IPS-18a (cell line): ENCODE data around the gene RELL1.

Experiments
- H3K27ac ChIP-seq: one replicate; pipeline ENCODE4 v1.5.1; 2013; ENCODE audit warnings: low read length
- H3K27me3 ChIP-seq: one replicate; pipeline ENCODE4 v1.6.1; 2013; ENCODE audit warnings: mild to moderate bottlenecking, low read length; ENCODE audit not compliant: control insufficient read depth, insufficient read depth
- H3K36me3 ChIP-seq: one replicate; pipeline ENCODE4 v1.6.1; 2013; ENCODE audit warnings: low read depth, low read length; ENCODE audit not compliant: control insufficient read depth
- H3K4me1 ChIP-seq: one replicate; pipeline ENCODE4 v1.6.1; 2013; ENCODE audit warnings: low read depth, low read length; ENCODE audit not compliant: control insufficient read depth
- H3K4me3 ChIP-seq: one replicate; pipeline ENCODE4 v1.5.1; 2013; ENCODE audit warnings: low read length
- H3K9ac ChIP-seq: one replicate; pipeline ENCODE4 v1.6.1; 2013; ENCODE audit warnings: mild to moderate bottlenecking, low read length, moderate library complexity
- H3K9me3 ChIP-seq: one replicate; pipeline ENCODE4 v1.6.1; 2013; ENCODE audit warnings: low read depth, low read length; ENCODE audit not compliant: control insufficient read depth

Gene RELL1

GRCh38 chr4:37663552-37663951 lies 22.6 kb downstream of the RELL1 start:
- Histone ChIP-seq H3K4me1 (peaks cover 37% of the 10 kb centered on the region), H3K9ac (no peak overlapping the region), H3K27me3 (no peaks in the 10 kb centered on the region), H3K4me3 (no peak overlapping the region), H3K9me3 (no peaks in the 10 kb centered on the region), H3K36me3 (no peaks in the 10 kb centered on the region), H3K27ac (no peak overlapping the region)

GRCh38 chr4:37662861-37663390 lies 23.2 kb downstream of the RELL1 start:
- Histone ChIP-seq H3K4me1 (peaks cover 37% of the 10 kb centered on the region), H3K27ac (no peak overlapping the region)

GRCh38 chr4:37662251-37662650 lies 23.9 kb downstream of the RELL1 start:
- Histone ChIP-seq H3K27me3 (no peaks in the 10 kb centered on the region), H3K4me1 (peaks cover 37% of the 10 kb centered on the region)

More at GRCh38 chr4:37662861-37663390, 23.2 kb downstream of the RELL1 start:
- H3K9ac ChIP-seq = no peak overlapping the region
- no peaks in the 10 kb centered on the region for H3K9me3 ChIP-seq
- H3K36me3 ChIP-seq = no peaks in the 10 kb centered on the region
- H3K27me3 ChIP-seq = no peaks in the 10 kb centered on the region
- H3K4me3 ChIP-seq = no peak overlapping the region

GRCh38 chr4:37661772-37662171 lies 24.4 kb downstream of the RELL1 start:
- H3K27me3 ChIP-seq = no peaks in the 10 kb centered on the region
- H3K4me1 ChIP-seq = peaks cover 35% of the 10 kb centered on the region
- no peak overlapping the region for H3K27ac ChIP-seq

More at GRCh38 chr4:37662251-37662650, 23.9 kb downstream of the RELL1 start:
- Histone ChIP-seq H3K36me3 (no peaks in the 10 kb centered on the region), H3K9me3 (no peaks in the 10 kb centered on the region), H3K4me3 (no peak overlapping the region), H3K27ac (no peak overlapping the region), H3K9ac (no peak overlapping the region)

GRCh38 chr4:37659696-37660095 lies 26.5 kb downstream of the RELL1 start:
- H3K9me3 ChIP-seq = peaks cover 8% of the 10 kb centered on the region
- H3K4me1 ChIP-seq = peaks cover 22% of the 10 kb centered on the region
- H3K27ac ChIP-seq = no peak overlapping the region
- H3K27me3 ChIP-seq = no peaks in the 10 kb centered on the region
- H3K36me3 ChIP-seq = no peaks in the 10 kb centered on the region
- no peak overlapping the region for H3K9ac ChIP-seq
- H3K4me3 ChIP-seq = no peak overlapping the region

More at GRCh38 chr4:37661772-37662171, 24.4 kb downstream of the RELL1 start:
- Histone ChIP-seq H3K9ac (no peak overlapping the region), H3K36me3 (no peaks in the 10 kb centered on the region), H3K4me3 (no peak overlapping the region), H3K9me3 (peaks cover under 1% of the 10 kb centered on the region)

GRCh38 chr4:37656649-37657048 lies 29.5 kb downstream of the RELL1 start:
- H3K27me3 ChIP-seq = no peaks in the 10 kb centered on the region
- no peaks in the 10 kb centered on the region for H3K36me3 ChIP-seq
- H3K4me3 ChIP-seq = no peak overlapping the region
- peaks cover 30% of the 10 kb centered on the region for H3K4me1 ChIP-seq
- no peak overlapping the region for H3K27ac ChIP-seq
- no peak overlapping the region for H3K9ac ChIP-seq
- peaks cover 8% of the 10 kb centered on the region for H3K9me3 ChIP-seq

- Histone ChIP-seq H3K36me3 (no peaks in the 10 kb centered on the region), H3K9ac (no peak overlapping the region), H3K4me1 (peaks cover 36% of the 10 kb centered on the region), H3K27me3 (no peaks in the 10 kb centered on the region), H3K27ac (no peak overlapping the region), H3K9me3 (peaks cover 8% of the 10 kb centered on the region), H3K4me3 (peak overlapping the region; percentile 30)
Measured at GRCh38 chr4:37653601-37654000, 32.6 kb downstream of the RELL1 start.

- Histone ChIP-seq H3K27me3 (no peaks in the 10 kb centered on the region), H3K9ac (no peak overlapping the region), H3K27ac (no peak overlapping the region), H3K36me3 (no peaks in the 10 kb centered on the region), H3K9me3 (peaks cover 8% of the 10 kb centered on the region), H3K4me1 (peaks cover 41% of the 10 kb centered on the region), H3K4me3 (peak overlapping the region; percentile 30)
Measured at GRCh38 chr4:37652747-37653527, 33.2 kb downstream of the RELL1 start.

GRCh38 chr4:37651781-37652377 lies 34.3 kb downstream of the RELL1 start:
- peaks cover 4% of the 10 kb centered on the region for H3K36me3 ChIP-seq
- H3K9me3 ChIP-seq = peaks cover 8% of the 10 kb centered on the region
- H3K4me1 ChIP-seq = peaks cover 44% of the 10 kb centered on the region
- no peak overlapping the region for H3K27ac ChIP-seq
- H3K27me3 ChIP-seq = no peaks in the 10 kb centered on the region
- H3K4me3 ChIP-seq = no peak overlapping the region
- no peak overlapping the region for H3K9ac ChIP-seq

- Histone ChIP-seq H3K4me1 (peaks cover 46% of the 10 kb centered on the region), H3K36me3 (peaks cover 4% of the 10 kb centered on the region), H3K27ac (no peak overlapping the region), H3K9ac (no peak overlapping the region), H3K4me3 (no peak overlapping the region), H3K9me3 (no peaks in the 10 kb centered on the region), H3K27me3 (no peaks in the 10 kb centered on the region)
Measured at GRCh38 chr4:37650481-37650880, 35.7 kb downstream of the RELL1 start.

GRCh38 chr4:37649268-37649667 lies 36.9 kb downstream of the RELL1 start:
- Histone ChIP-seq H3K27me3 (no peaks in the 10 kb centered on the region), H3K27ac (no peak overlapping the region), H3K4me1 (peaks cover 43% of the 10 kb centered on the region), H3K9ac (no peak overlapping the region), H3K36me3 (peaks cover 4% of the 10 kb centered on the region), H3K4me3 (no peak overlapping the region), H3K9me3 (no peaks in the 10 kb centered on the region)
